K562 (cell line): ENCODE data around the gene PTPRT. TPM values are rescaled to one million over a fixed set of nuclear protein-coding genes. Genes with fewer than 3 reads are reported as not detected.

Source experiments
- ATAC-seq: fragments of 200-7000 bp; cut with Tn5 transposase; 3 replicates; pipeline ENCODE4 v1.9.1; 2020; ENCODE audit warnings: moderate library complexity
- BruUV-seq: library from RNA; stranded (reverse); fragments of 400-500 nt; replicated peaks from 2 replicates; lab custom pipeline; 2021; lab: Mats Ljungman, UMichigan
- CTCF ChIA-PET: fragments of 300-600 bp; formaldehyde crosslinking; extraction: SDS; loops from one replicate; lab custom pipeline; 2021; ENCODE audit warnings: low intra/inter-chr PET ratio; lab: Yijun Ruan, JAX
- POLR2A ChIA-PET: fragments of 300-600, 350-650 bp; sonication (Branson Sonifier 250); formaldehyde crosslinking; extraction: SDS; loops from one replicate; lab custom pipeline; 2021; ENCODE audit warnings: antibody characterized with exemption, inconsistent platforms; lab: Yijun Ruan, JAX
- DNase-seq, 4 experiments: peaks; one replicate each; pipeline versions ENCODE4 v3.0.0 to v3.0.0-alpha.2; 2011 to 2018; ENCODE audit warnings: low spot score in 3 of 4, mixed read lengths in 3 of 4; ENCODE audit errors: extremely low read depth in 1 of 4
- FAIRE-seq: peaks from 2 replicates; lab custom pipeline; 2011; peaks lifted over from hg19 to GRCh38; lab: Jason Lieb, UNC
- H2AFZ ChIP-seq: 2 replicates; pipeline ENCODE4 v1.6.0; 2011; ENCODE audit warnings: low read depth, low read length, control low read depth, inconsistent platforms
- H3K27ac ChIP-seq: fragments of 200-600 bp; 3 replicates; pipeline ENCODE4 v1.8.0; 2011; ENCODE audit warnings: low read depth, mild to moderate bottlenecking, control low read depth, inconsistent platforms, low read length, moderate library complexity, mixed read lengths; ENCODE audit errors: extremely low read depth
- H3K27me3 ChIP-seq, 2 experiments: fragments of 300-600 bp in 1 of 2; 2 replicates in 1 of 2; 3 replicates in 1 of 2; pipeline versions ENCODE4 v1.6.0 to v1.8.0; 2011; ENCODE audit warnings: inconsistent platforms in 2 of 2, low read length in 2 of 2, mild to moderate bottlenecking in 1 of 2, mixed read lengths in 1 of 2, moderate library complexity in 1 of 2; ENCODE audit not compliant: control insufficient read depth in 2 of 2, insufficient read depth in 2 of 2
- H3K36me3 ChIP-seq: fragments of 300-600 bp; 3 replicates; pipeline ENCODE4 v1.8.0; 2011; ENCODE audit warnings: mild to moderate bottlenecking, low read length, inconsistent platforms; ENCODE audit not compliant: control insufficient read depth, insufficient read depth
- H3K4me1 ChIP-seq, 2 experiments: fragments of 200-600 bp in 1 of 2; replicated peaks in 1 of 2; 2 replicates in 1 of 2; 3 replicates in 1 of 2; pipeline versions ENCODE4 v1.5.1 to v1.8.0; 2011; ENCODE audit warnings: inconsistent platforms in 2 of 2, low read length in 2 of 2, mild to moderate bottlenecking in 1 of 2, mixed read lengths in 1 of 2, moderate library complexity in 1 of 2; ENCODE audit not compliant: control insufficient read depth in 2 of 2, insufficient read depth in 2 of 2
- H3K4me2 ChIP-seq: 2 replicates; pipeline ENCODE4 v1.6.1; 2011; ENCODE audit warnings: low read length, control low read depth, inconsistent platforms, mixed read lengths; ENCODE audit not compliant: insufficient read depth
- H3K4me3 ChIP-seq: fragments of 200-600 bp; sonication (generic), shearing (Covaris generic); 2 replicates; pipeline ENCODE4 v1.5.1; 2016; ENCODE audit warnings: control low read depth, inconsistent platforms
- H3K79me2 ChIP-seq: fragments of 200-600 bp; 3 replicates; pipeline ENCODE4 v1.8.0; 2011; ENCODE audit warnings: low read length, inconsistent platforms; ENCODE audit not compliant: control insufficient read depth, insufficient read depth
- H3K9ac ChIP-seq, 2 experiments: 2 replicates each; pipeline versions ENCODE4 v1.6.0 to v1.6.1; 2011; ENCODE audit warnings: low read depth in 2 of 2, low read length in 2 of 2, control low read depth in 1 of 2, inconsistent platforms in 1 of 2, mild to moderate bottlenecking in 1 of 2, mixed read lengths in 1 of 2; ENCODE audit not compliant: insufficient read depth in 1 of 2
- H3K9me1 ChIP-seq: one replicate; pipeline ENCODE4 v1.6.0; 2011; ENCODE audit warnings: inconsistent platforms, mild to moderate bottlenecking, low read length, moderate library complexity; ENCODE audit not compliant: control insufficient read depth, insufficient read depth
- H3K9me3 ChIP-seq: replicated peaks from 2 replicates; pipeline ENCODE4 v1.5.1; 2011; ENCODE audit warnings: low read depth, low read length, inconsistent platforms; ENCODE audit not compliant: control insufficient read depth, insufficient read depth
- H4K20me1 ChIP-seq: replicated peaks from 2 replicates; pipeline ENCODE4 v1.6.1; 2011; ENCODE audit warnings: low read length, inconsistent platforms, mixed read lengths; ENCODE audit not compliant: control insufficient read depth, insufficient read depth
- ARNT ChIP-seq, 2 experiments: fragments of 450-650 bp; IDR thresholded peaks; 2 replicates each; pipeline ENCODE4 v1.6.1; 2016; ENCODE audit warnings: mild to moderate bottlenecking in 1 of 2
- MCM2 ChIP-seq: fragments of 450-650 bp; IDR thresholded peaks from 2 replicates; pipeline ENCODE4 v1.6.1; 2017; ENCODE audit warnings: low read depth, mild to moderate bottlenecking
- PML ChIP-seq: IDR thresholded peaks from 2 replicates; pipeline ENCODE4 v1.6.1; 2012; ENCODE audit warnings: low read length, inconsistent platforms
- RBM17 ChIP-seq: fragments of 200-400 bp; formaldehyde crosslinking; IDR thresholded peaks from 2 replicates; pipeline ENCODE4 v1.6.1; 2017; ENCODE audit warnings: low read depth, mild to moderate bottlenecking, low read length, borderline replicate concordance
- ZBTB40 ChIP-seq, 2 experiments: fragments of 450-650 bp in 1 of 2; sonication (generic) in 1 of 2; formaldehyde crosslinking in 1 of 2; IDR thresholded peaks; 2 replicates each; pipeline versions ENCODE4 v1.7.1 to v1.9.0; 2016 to 2022; ENCODE audit warnings: inconsistent platforms in 1 of 2, mild to moderate bottlenecking in 1 of 2, missing genetic modification reagents in 1 of 2
- ZNF253 ChIP-seq: fragments of 250-450 bp; sonication (Bioruptor Pico); conservative IDR thresholded peaks from 2 replicates; pipeline ENCODE4 v1.6.1; 2021; ENCODE audit warnings: mild to moderate bottlenecking
- ZNF280B ChIP-seq: fragments of 250-450 bp; sonication (Bioruptor Pico); IDR thresholded peaks from 2 replicates; pipeline ENCODE4 v1.5.1; 2021; ENCODE audit warnings: mild to moderate bottlenecking
- ZNF644 ChIP-seq: fragments of 200-800 bp; sonication (Bioruptor generic); IDR thresholded peaks from 2 replicates; pipeline ENCODE4 v1.6.1; 2016; ENCODE audit warnings: low read depth, missing genetic modification characterization, missing compliant biosample characterization
- WGBS: fragments of 100-300 bp; shearing (Covaris generic); methylation state at CpG from one replicate; pipeline ENCODE4 v1.1.6; 2016; ENCODE audit warnings: low coverage, mixed read lengths; ENCODE audit not compliant: insufficient coverage; ENCODE audit errors: missing lambda C conversion rate; 5-methylcytosine and 5-hydroxymethylcytosine counted together
- in situ Hi-C: fragments of 300-500 bp; cut with MboI; formaldehyde crosslinking; loops from 4 replicates; pipeline ENCODE4 v1.15.0; 2018; ENCODE audit warnings: inconsistent platforms, mixed read lengths
- intact Hi-C: fragments of 100-400 bp; cut with micrococcal nuclease; formaldehyde crosslinking; loops from 2 replicates; pipeline ENCODE4 v1.14.2; 2022
- polyA plus RNA-seq, 8 experiments: library from polyadenylated mRNA; depleted of rRNA in 4 of 8; stranded (reverse) in 5 of 8; unstranded in 3 of 8; fragments of >200 nt; fragmentation: Nextera tagmentation in 2 of 8; fragmentation: Illumina TruSeq in 1 of 8; extraction: Ambion mirVana in 2 of 8; extraction: Trizol in 1 of 8; gene quantifications; 2 replicates each; pipeline versions ENCODE4 v1.2.1 to v1.2.3, GENCODE V29; 2011 to 2014; ENCODE audit warnings: inconsistent platforms in 1 of 8, missing spikeins in 1 of 8
- total RNA-seq, 7 experiments: library from RNA; depleted of rRNA in 6 of 7; stranded (reverse); fragments of >200 nt in 6 of 7; fragmentation: Illumina TruSeq in 2 of 7; extraction: Trizol in 2 of 7; gene quantifications; 2 replicates each; pipeline versions ENCODE4 v1.2.1 to v1.2.3, GENCODE V29; 2011 to 2021; ENCODE audit warnings: low replicate concordance in 1 of 7

PTPRT gene
- total and polyA plus RNA-seq, 9 of the 15 experiments (the other 6 are each of a cell fraction or from before 2014, with no cell fraction given), result not detected

DNA sequence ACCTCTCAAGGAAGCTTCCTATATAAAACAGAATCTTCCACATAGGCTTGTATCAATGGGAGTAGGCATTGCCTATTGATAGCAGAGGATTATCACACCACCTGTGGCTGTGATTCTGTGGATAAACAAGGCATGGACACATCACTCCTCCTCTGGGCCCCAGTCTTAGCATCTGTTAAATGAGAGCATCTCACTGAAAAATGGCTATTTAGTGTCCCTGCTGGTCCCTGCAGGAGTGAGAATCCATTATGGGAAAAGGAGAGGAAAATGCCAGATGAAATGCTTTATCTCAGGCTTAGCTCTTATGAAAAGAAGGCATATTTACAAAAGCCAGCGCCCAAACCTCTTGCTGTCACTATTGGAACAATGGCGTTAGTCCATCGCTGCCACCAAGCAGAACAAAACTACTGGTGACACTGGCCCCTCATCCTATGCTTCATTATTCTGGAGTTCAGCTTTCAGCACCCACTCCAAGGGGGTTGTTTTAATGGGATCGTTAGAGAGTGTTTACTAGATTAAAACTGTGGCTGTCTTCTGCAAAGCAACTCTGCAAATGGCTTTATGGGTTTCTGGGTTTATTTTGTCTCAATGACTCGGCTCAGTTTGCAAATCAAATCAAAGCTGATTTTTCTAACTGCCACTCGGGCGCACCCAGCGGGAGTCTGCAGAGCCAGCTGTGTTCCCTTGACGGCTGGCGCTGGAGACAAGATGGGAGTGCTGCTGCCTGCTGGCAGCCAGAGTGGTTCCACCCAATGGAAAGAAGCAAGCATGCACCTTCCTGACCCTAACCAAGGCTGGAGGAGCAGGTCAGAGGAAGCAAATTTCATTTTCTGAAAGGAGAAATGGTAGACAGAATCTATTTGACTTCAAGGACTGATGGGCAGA lies 912.7 kb downstream of the PTPRT start:
- no peaks in the 10 kb centered on the region for H3K4me1 ChIP-seq
- ATAC-seq (no peak), DNase-seq (no peak), FAIRE-seq (no peak)
- H3K9me3 ChIP-seq, result no peaks in the 10 kb centered on the region
- 0% methylated on average over 10 of the region's 10 CpGs for WGBS
- ChIA-PET POLR2A (no interaction called here), CTCF (interaction anchor here (0.6 kb wide), 1 partner anchor 204 kb away, joined by 3 read pairs; no protein-coding TSS in a partner anchor)
- H3K27me3 ChIP-seq, result no peaks in the 10 kb centered on the region
- no peaks in the 10 kb centered on the region; the same call in 1 of the 2 replicates for H4K20me1 ChIP-seq
- no peak overlapping the region for H3K4me3 ChIP-seq
- in situ Hi-C loops, result no loop called here
- H3K9ac ChIP-seq, result no peak overlapping the region
- no peak overlapping the region for H2AFZ ChIP-seq
- H3K36me3 ChIP-seq, result no peaks in the 10 kb centered on the region
- no peak overlapping the region for H3K4me2 ChIP-seq
- H3K27ac ChIP-seq, result no peak overlapping the region
- intact Hi-C loops, result no loop called here
- H3K79me2 ChIP-seq, result no peaks in the 10 kb centered on the region
- no peaks in the 10 kb centered on the region for H3K9me1 ChIP-seq
- no TSS peak for BruUV-seq
- TF ChIP-seq ZBTB40 (IDR thresholded peaks at IDR 0.05), result no peak
- TF ChIP-seq ZBTB40 (CRISPR knock-in tag; IDR thresholded peaks at IDR 0.05), result no peak
- TF ChIP-seq ZNF644, result no peak
- no peak for TF ChIP-seq ZNF280B (CRISPR knock-in tag)
- TF ChIP-seq ARNT (IDR thresholded peaks at IDR 0.05), result no peak
- no peak for TF ChIP-seq ZNF253 (CRISPR knock-in tag)
- TF ChIP-seq MCM2, result no peak
- TF ChIP-seq PML, result no peak
- no peak for TF ChIP-seq RBM17
